ENCODE measurements around the gene NLRC5. TPM values are rescaled to one million over a fixed set of nuclear protein-coding genes. Genes with fewer than 3 reads are reported as not detected.

NLRC5 gene
- total RNA-seq, 1 experiment from 2014 or later = 2.4 TPM

- Histone ChIP-seq H2AFZ (ENCODE audit: low read length) (no peak overlapping the region), H2BK5ac (ENCODE audit: insufficient read length, low read length) (no peak overlapping the region), H3K23me2 (ENCODE audit: insufficient read length, low read depth, low read length, poor library complexity, severe bottlenecking) (no peaks in the 10 kb centered on the region), H3K9me3 (ENCODE audit: control insufficient read depth, low read depth, low read length) (no peaks in the 10 kb centered on the region), H3K9ac (ENCODE audit: extremely low read depth, insufficient read length, low read length) (no peak overlapping the region), H2BK12ac (ENCODE audit: insufficient read length, low read depth, low read length) (no peak overlapping the region), H3K27ac (ENCODE audit: insufficient read length, low read depth, low read length) (no peak overlapping the region), H2AK5ac (ENCODE audit: insufficient read length, low read length) (no peak overlapping the region), H4K8ac (replicated peaks; ENCODE audit: insufficient read length, low read depth, low read length) (no peak overlapping the region), H3K23ac (ENCODE audit: insufficient read length, low read depth, low read length) (no peak overlapping the region), H2BK120ac (ENCODE audit: low read depth, low read length, poor library complexity, severe bottlenecking) (no peak overlapping the region), H4K20me1 (ENCODE audit: control insufficient read depth, insufficient read depth, insufficient read length) (no peaks in the 10 kb centered on the region), H3K56ac (ENCODE audit: insufficient read length, low read depth, low read length) (no peak overlapping the region), H3T11ph (ENCODE audit: low read length) (no peak overlapping the region), H3K79me1 (ENCODE audit: insufficient read depth, low read depth, low read length, poor library complexity, severe bottlenecking) (no peaks in the 10 kb centered on the region), H3K4me1 (ENCODE audit: insufficient read depth, low read length) (no peaks in the 10 kb centered on the region), H3K79me2 (ENCODE audit: insufficient read depth, low read length) (no peaks in the 10 kb centered on the region), H3K14ac (ENCODE audit: insufficient read depth, low read length) (no peak overlapping the region), H3K4ac (ENCODE audit: low read depth, low read length) (no peak overlapping the region), H2BK15ac (ENCODE audit: low read depth, low read length) (no peak overlapping the region), H4K91ac (ENCODE audit: insufficient read length, low read depth, low read length) (no peak overlapping the region), H3K27me3 (ENCODE audit: insufficient read depth, low read length) (no peaks in the 10 kb centered on the region), H3K18ac (ENCODE audit: insufficient read length, low read depth, low read length) (no peak overlapping the region), H4K5ac (ENCODE audit: insufficient read length, low read depth, low read length) (no peak overlapping the region), H3K4me2 (ENCODE audit: insufficient read depth, insufficient read length, low read length) (no peak overlapping the region), H2BK20ac (ENCODE audit: low read depth, low read length, poor library complexity, severe bottlenecking) (no peak overlapping the region)
- peaks cover 16% of the 10 kb centered on the region for H3K27me3 Mint-ChIP-seq (ENCODE audit: low read depth)
- peaks cover 0 to 5% of the 10 kb centered on the region in 2 experiments; a peak in 1 of 5 replicates for H3K9me3 Mint-ChIP-seq
- no peak overlapping the region for H3K27ac Mint-ChIP-seq
- H3K36me3 Mint-ChIP-seq (ENCODE audit: insufficient read depth in 1 of 3, low read depth in 3 of 3) = no peaks in the 10 kb centered on the region
- H3K4me3 Mint-ChIP-seq = no peak overlapping the region
- H3K4me1 Mint-ChIP-seq = peaks cover 8 to 10% of the 10 kb centered on the region in 2 experiments
- DNase-seq = no peak
- no CpG with 5 or more reads among the region's 6 CpGs for WGBS (ENCODE audit: extremely low coverage, insufficient read length, low lambda C conversion rate)
- TF ChIP-seq CTCF (conservative IDR thresholded peaks at IDR 0.05) = no peak
Observed at GRCh38 chr16:56998861-56999260, 9.5 kb downstream of the NLRC5 start.

Measured in H9 (cell line).